Urinary bladder (tissue), 2 donors: Measurements from ENCODE around the gene IKZF3. TPM values are rescaled to one million over a fixed set of nuclear protein-coding genes. Genes with fewer than 3 reads are reported as not detected.
A peak's percentile ranks its signal among the peaks of the same experiment; 100 is the strongest.

Source experiments
- polyA plus RNA-seq: library from polyadenylated mRNA; stranded (reverse); fragments of 200-250 nt; gene quantifications from one replicate; pipeline ENCODE4 v1.2.3, GENCODE V29; 2013
- small RNA-seq: library from RNA; depleted of rRNA; stranded (forward); fragments of <200 nt; gene quantifications from one replicate; pipeline ENCODE3, GENCODE V24; 2014
- total RNA-seq: library from RNA; depleted of rRNA; stranded (reverse); fragments of >200 nt; gene quantifications from one replicate; pipeline ENCODE4 v1.2.3, GENCODE V29; 2014
- donor health status: healthy.

The IKZF3 gene
- total and polyA plus RNA-seq, 2 donors, result 0.58 to 1.2 TPM

Small RNAs within 50 kb of the gene (small RNA-seq; reads per million reads assigned to genes)
- gene AC090844.1 (not detected), gene MIR4728 (0.59 reads per million, percentile 55 among the genes with 10 or more reads in this experiment)

Other genes with a start within 250 kb of the IKZF3 start
- gene PPP1R1B, start 237.4 kb downstream of the IKZF3 start, total RNA-seq, result 5.1 TPM
- 17.1 TPM for gene PPP1R1B, start 237.4 kb downstream of the IKZF3 start, polyA plus RNA-seq
- 18.2 TPM for gene STARD3, start 227.2 kb downstream of the IKZF3 start, total RNA-seq
- 69.4 TPM for gene STARD3, start 227.2 kb downstream of the IKZF3 start, polyA plus RNA-seq
- gene TCAP, start 199.0 kb downstream of the IKZF3 start, total RNA-seq, result 3.3 TPM
- gene TCAP, start 199.0 kb downstream of the IKZF3 start, polyA plus RNA-seq, result 0.73 TPM
- not detected for gene PNMT, start 195.9 kb downstream of the IKZF3 start, total RNA-seq
- 9.3 TPM for gene PNMT, start 195.9 kb downstream of the IKZF3 start, polyA plus RNA-seq
- gene PGAP3, start 176.3 kb downstream of the IKZF3 start, total RNA-seq, result 10.0 TPM
- 19.1 TPM for gene PGAP3, start 176.3 kb downstream of the IKZF3 start, polyA plus RNA-seq
- gene ERBB2, start 164.2 kb downstream of the IKZF3 start, total RNA-seq, result 60.5 TPM
- gene ERBB2, start 164.2 kb downstream of the IKZF3 start, polyA plus RNA-seq, result 38.3 TPM
- 7.9 TPM for gene MIEN1, start 133.8 kb downstream of the IKZF3 start, total RNA-seq
- gene MIEN1, start 133.8 kb downstream of the IKZF3 start, polyA plus RNA-seq, result 60.5 TPM
- gene GRB7, start 126.4 kb downstream of the IKZF3 start, total RNA-seq, result 2.9 TPM
- 2.7 TPM for gene GRB7, start 126.4 kb downstream of the IKZF3 start, polyA plus RNA-seq
- gene ZPBP2, start 3.9 kb upstream of the IKZF3 start, total RNA-seq, result not detected
- 0.06 TPM for gene ZPBP2, start 3.9 kb upstream of the IKZF3 start, polyA plus RNA-seq
- 14.2 TPM for gene GSDMB, start 54.3 kb upstream of the IKZF3 start, total RNA-seq
- gene GSDMB, start 54.3 kb upstream of the IKZF3 start, polyA plus RNA-seq, result 7.8 TPM
- 59.8 TPM for gene ORMDL3, start 63.3 kb upstream of the IKZF3 start, total RNA-seq
- gene ORMDL3, start 63.3 kb upstream of the IKZF3 start, polyA plus RNA-seq, result 61.9 TPM
- not detected for gene LRRC3C, start 63.4 kb upstream of the IKZF3 start, total RNA-seq
- gene LRRC3C, start 63.4 kb upstream of the IKZF3 start, polyA plus RNA-seq, result not detected
- 0.21 TPM for gene GSDMA, start 98.7 kb upstream of the IKZF3 start, total RNA-seq
- 0.41 TPM for gene GSDMA, start 98.7 kb upstream of the IKZF3 start, polyA plus RNA-seq
- 36.0 TPM for gene PSMD3, start 116.5 kb upstream of the IKZF3 start, total RNA-seq
- gene PSMD3, start 116.5 kb upstream of the IKZF3 start, polyA plus RNA-seq, result 80.6 TPM
- gene CSF3, start 151.1 kb upstream of the IKZF3 start, total RNA-seq, result not detected
- gene CSF3, start 151.1 kb upstream of the IKZF3 start, polyA plus RNA-seq, result 2.3 TPM
- 45.8 TPM for gene MED24, start 190.1 kb upstream of the IKZF3 start, total RNA-seq
- gene MED24, start 190.1 kb upstream of the IKZF3 start, polyA plus RNA-seq, result 52.4 TPM
- 35.5 TPM for gene THRA, start 198.7 kb upstream of the IKZF3 start, total RNA-seq
- gene THRA, start 198.7 kb upstream of the IKZF3 start, polyA plus RNA-seq, result 76.3 TPM
- gene NR1D1, start 236.3 kb upstream of the IKZF3 start, total RNA-seq, result 2.0 TPM
- gene NR1D1, start 236.3 kb upstream of the IKZF3 start, polyA plus RNA-seq, result 18.1 TPM